ENCODE data around the gene COL6A1.
"Not testable (repeated sequence)": the region's sequence is repeated elsewhere in the genome, so short reads cannot be mapped to it uniquely, and the experiment has no call there.

The COL6A1 gene

GRCh38 chr21:45969921-45970673 is 11.5 kb upstream of the COL6A1 start:
- DNase-seq (ENCODE audit: low read depth): no peak

- DNase-seq (ENCODE audit: low read depth): peak; percentile 63
Observed at GRCh38 chr21:45970674-45971615, 10.6 kb upstream of the COL6A1 start.

- DNase-seq (ENCODE audit: low read depth): peak; percentile 51
Observed at GRCh38 chr21:45971616-45972352, 9.8 kb upstream of the COL6A1 start.

- DNase-seq (ENCODE audit: low read depth): no peak
Observed at GRCh38 chr21:45972353-45972715, 9.2 kb upstream of the COL6A1 start.

- DNase-seq (ENCODE audit: low read depth): peak; percentile 71
Observed at GRCh38 chr21:45972716-45973474, 8.7 kb upstream of the COL6A1 start.

GRCh38 chr21:45973475-45974072 is 8.0 kb upstream of the COL6A1 start:
- peak; percentile 89 for DNase-seq (ENCODE audit: low read depth)

GRCh38 chr21:45974073-45975019 is 7.2 kb upstream of the COL6A1 start:
- peak; percentile 87 for DNase-seq (ENCODE audit: low read depth)

- DNase-seq (ENCODE audit: low read depth): peak; percentile 58
Observed at GRCh38 chr21:45975020-45975666, 6.4 kb upstream of the COL6A1 start.

GRCh38 chr21:45975667-45976409 is 5.7 kb upstream of the COL6A1 start:
- not testable (repeated sequence) for DNase-seq (ENCODE audit: low read depth)

- no peak for DNase-seq (ENCODE audit: low read depth)
Observed at GRCh38 chr21:45976701-45977311, 4.8 kb upstream of the COL6A1 start.

GRCh38 chr21:45977396-45977795 is 4.2 kb upstream of the COL6A1 start:
- no peak for DNase-seq (ENCODE audit: low read depth)

- DNase-seq (ENCODE audit: low read depth): peak; percentile 71
Observed at GRCh38 chr21:45979141-45979631, 2.4 kb upstream of the COL6A1 start.

- no peak for DNase-seq (ENCODE audit: low read depth)
Observed at GRCh38 chr21:45979651-45980050, 1.9 kb upstream of the COL6A1 start.

- DNase-seq (ENCODE audit: low read depth): no peak
Observed at GRCh38 chr21:45980271-45980670, 1.3 kb upstream of the COL6A1 start.

- no peak for DNase-seq (ENCODE audit: low read depth)
Observed at GRCh38 chr21:45980697-45981096, 873 bp upstream of the COL6A1 start.

- peak; percentile 47 for DNase-seq (ENCODE audit: low read depth)
Observed at GRCh38 chr21:45982092-45982757, 655 bp downstream of the COL6A1 start.

Measured in ELR (cell line).